Left ventricle myocardium superior (tissue), 1 donor: Measurements from ENCODE around the gene SH3BP1. TPM values are rescaled to one million over a fixed set of nuclear protein-coding genes. Genes with fewer than 3 reads are reported as not detected.

ENCODE experiments used
- ATAC-seq: fragments of 200-7000 bp; cut with Tn5 transposase; one replicate; pipeline ENCODE4 v1.9.1; 2020; ENCODE audit warnings: mild to moderate bottlenecking, moderate library complexity
- DNase-seq: peaks from one replicate; pipeline ENCODE4 v3.0.0-alpha.2; 2020
- intact Hi-C: fragments of 100-400 bp; cut with micrococcal nuclease; formaldehyde crosslinking; loops from one replicate; pipeline ENCODE4 v1.11.0; 2022
- total RNA-seq: library from RNA; stranded (reverse); fragmentation: NEBNext Ultra II Directional; extraction: Animal tissue kit (Norgen Biotek cat#: 25700); gene quantifications from one replicate; pipeline ENCODE4 v1.2.1, GENCODE V29; 2021
- donor health status: DM: no; HTN: yes; CAD: no; lungs with severe emphysema.

SH3BP1 gene
- total RNA-seq, 1 donor from 2014 or later = 2.7 TPM

- DNase-seq (no peak), ATAC-seq (no peak)
- intact Hi-C loops = no loop called here
These were observed 32.9 kb downstream of the SH3BP1 start for GRCh38 chr22:37672206-37672919.

- DNase-seq (no peak), ATAC-seq (no peak)
- intact Hi-C loops = no loop called here
These were observed 33.5 kb downstream of the SH3BP1 start for GRCh38 chr22:37672920-37673455.

GRCh38 chr22:37674248-37674647 is 34.8 kb downstream of the SH3BP1 start:
- no peak for ATAC-seq
- intact Hi-C loops = no loop called here
- DNase-seq = no peak

- peak; percentile 99 for DNase-seq
- peak; percentile 89 for ATAC-seq
- intact Hi-C loops = no loop called here
These were observed 35.8 kb downstream of the SH3BP1 start, which contains the start of gene LGALS1 for GRCh38 chr22:37674951-37675929. TSS of gene LGALS1 (plus strand) at chr22:37675636. CDS start at chr22:37675703, 67 bp downstream.

GRCh38 chr22:37675930-37676735 is 36.7 kb downstream of the SH3BP1 start:
- peak; percentile 77 for DNase-seq
- peak; percentile 51 for ATAC-seq
- intact Hi-C loops = no loop called here

GRCh38 chr22:37676736-37677492 is 37.4 kb downstream of the SH3BP1 start:
- DNase-seq (peak; percentile 86), ATAC-seq (peak; percentile 25)
- intact Hi-C loops = no loop called here

GRCh38 chr22:37677493-37677974 is 38.1 kb downstream of the SH3BP1 start:
- DNase-seq (no peak), ATAC-seq (no peak)
- intact Hi-C loops = no loop called here

GRCh38 chr22:37678372-37678771 is 38.9 kb downstream of the SH3BP1 start:
- DNase-seq (no peak), ATAC-seq (no peak)
- intact Hi-C loops = no loop called here

GRCh38 chr22:37679670-37680069 is 40.2 kb downstream of the SH3BP1 start:
- DNase-seq (no peak), ATAC-seq (no peak)
- intact Hi-C loops = loop anchor here (10.0 kb wide), 1 partner anchor 115 kb away; no protein-coding TSS in a partner anchor

GRCh38 chr22:37680191-37680851 is 40.9 kb downstream of the SH3BP1 start:
- intact Hi-C loops = loop anchor here (10.0 kb wide), 1 partner anchor 114 kb away; no protein-coding TSS in a partner anchor
- ATAC-seq (no peak), DNase-seq (no peak)

GRCh38 chr22:37681001-37681424 is 41.5 kb downstream of the SH3BP1 start:
- intact Hi-C loops = loop anchor here (10.0 kb wide), 1 partner anchor 114 kb away; no protein-coding TSS in a partner anchor
- no peak for ATAC-seq
- DNase-seq = no peak

- intact Hi-C loops = loop anchor here (10.0 kb wide), 1 partner anchor 113 kb away; no protein-coding TSS in a partner anchor
- DNase-seq = peak; percentile 73
- ATAC-seq = peak; percentile 41
These were observed 42.1 kb downstream of the SH3BP1 start for GRCh38 chr22:37681556-37682049.

GRCh38 chr22:37684803-37685615 is 45.5 kb downstream of the SH3BP1 start:
- DNase-seq = no peak
- ATAC-seq = no peak

GRCh38 chr22:37686002-37686982 is 46.8 kb downstream of the SH3BP1 start, which contains the start of gene NOL12:
TSS of gene NOL12 (plus strand) at chr22:37686343. CDS start at chr22:37686393, 50 bp downstream.
- peak; percentile 92 for ATAC-seq
- intact Hi-C loops = loop anchor here (10.0 kb wide), 1 partner anchor 109 kb away; no protein-coding TSS in a partner anchor
- peak; percentile 86 for DNase-seq

More at GRCh38 chr22:37684803-37685615, 45.5 kb downstream of the SH3BP1 start:
- intact Hi-C loops = loop anchor here (10.0 kb wide), 1 partner anchor 110 kb away; no protein-coding TSS in a partner anchor

GRCh38 chr22:37690407-37690806 is 50.9 kb downstream of the SH3BP1 start:
- DNase-seq = no peak
- intact Hi-C loops = loop anchor here (10.0 kb wide), 1 partner anchor 46 kb away; no protein-coding TSS in a partner anchor

More at GRCh38 chr22:37690407-37690806, 50.9 kb downstream of the SH3BP1 start:
- no peak for ATAC-seq
